Measurements from ENCODE around the gene TTLL11.

DNA sequence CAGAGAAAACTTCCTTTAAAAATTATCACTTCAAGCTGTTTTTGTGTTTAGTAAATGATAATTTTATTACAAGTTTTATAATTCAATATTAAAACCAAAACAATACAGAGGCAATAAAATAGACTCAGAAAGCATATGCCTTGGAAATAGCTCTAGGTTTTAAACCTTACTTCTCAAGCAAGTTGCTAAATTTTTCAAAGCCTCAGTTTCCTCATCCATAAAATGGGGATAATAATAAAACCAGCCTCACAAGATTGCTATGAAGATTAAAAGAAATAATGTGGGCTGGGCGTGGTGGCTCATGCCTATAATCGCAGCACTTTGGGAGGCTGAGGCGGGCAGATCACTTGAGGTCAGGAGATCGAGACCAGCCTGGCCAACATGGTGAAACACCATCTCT is 62.8 kb downstream of the TTLL11 start:
- TF ChIP-seq POLR2A (IDR thresholded peaks at IDR 0.05), result no peak
- TF ChIP-seq, protein P1, sequence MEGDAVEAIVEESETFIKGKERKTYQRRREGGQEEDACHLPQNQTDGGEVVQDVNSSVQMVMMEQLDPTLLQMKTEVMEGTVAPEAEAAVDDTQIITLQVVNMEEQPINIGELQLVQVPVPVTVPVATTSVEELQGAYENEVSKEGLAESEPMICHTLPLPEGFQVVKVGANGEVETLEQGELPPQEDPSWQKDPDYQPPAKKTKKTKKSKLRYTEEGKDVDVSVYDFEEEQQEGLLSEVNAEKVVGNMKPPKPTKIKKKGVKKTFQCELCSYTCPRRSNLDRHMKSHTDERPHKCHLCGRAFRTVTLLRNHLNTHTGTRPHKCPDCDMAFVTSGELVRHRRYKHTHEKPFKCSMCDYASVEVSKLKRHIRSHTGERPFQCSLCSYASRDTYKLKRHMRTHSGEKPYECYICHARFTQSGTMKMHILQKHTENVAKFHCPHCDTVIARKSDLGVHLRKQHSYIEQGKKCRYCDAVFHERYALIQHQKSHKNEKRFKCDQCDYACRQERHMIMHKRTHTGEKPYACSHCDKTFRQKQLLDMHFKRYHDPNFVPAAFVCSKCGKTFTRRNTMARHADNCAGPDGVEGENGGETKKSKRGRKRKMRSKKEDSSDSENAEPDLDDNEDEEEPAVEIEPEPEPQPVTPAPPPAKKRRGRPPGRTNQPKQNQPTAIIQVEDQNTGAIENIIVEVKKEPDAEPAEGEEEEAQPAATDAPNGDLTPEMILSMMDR (IDR thresholded peaks at IDR 0.05), result no peak
